ENCODE results near the gene SGCD.

SGCD gene

DNA sequence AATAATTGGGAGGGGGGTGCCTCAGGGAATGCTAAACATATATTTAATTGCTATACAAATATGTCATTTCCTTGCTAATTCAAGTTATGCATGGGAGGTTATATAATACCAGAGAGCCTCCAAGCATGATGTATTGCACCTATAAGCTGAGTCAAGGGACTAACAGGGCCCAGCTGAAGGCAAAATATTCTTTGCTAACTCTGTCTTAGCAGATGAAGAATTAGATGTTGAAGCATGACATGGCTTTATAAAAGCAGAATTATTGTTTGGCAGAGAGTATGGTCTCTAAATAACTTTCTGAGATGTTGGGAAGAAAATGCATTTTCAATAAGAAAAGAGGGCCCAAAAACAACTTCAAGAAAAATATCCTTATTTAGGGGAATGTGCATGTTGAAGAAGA is 60.4 kb downstream of the SGCD start:
- H3K27me3 ChIP-seq (ENCODE audit: insufficient read depth, poor library complexity, severe bottlenecking): no peaks in the 10 kb centered on the region
- DNase-seq (ENCODE audit: low spot score) (no peak), ATAC-seq (ENCODE audit: low read depth) (no peak)
- peaks cover 10% of the 10 kb centered on the region for H3K4me1 ChIP-seq (ENCODE audit: insufficient read depth, poor library complexity, severe bottlenecking)
- H3K4me3 ChIP-seq (ENCODE audit: severe bottlenecking): no peak overlapping the region
- no peaks in the 10 kb centered on the region for H3K36me3 ChIP-seq (ENCODE audit: low read depth)
- TF ChIP-seq, protein P1, sequence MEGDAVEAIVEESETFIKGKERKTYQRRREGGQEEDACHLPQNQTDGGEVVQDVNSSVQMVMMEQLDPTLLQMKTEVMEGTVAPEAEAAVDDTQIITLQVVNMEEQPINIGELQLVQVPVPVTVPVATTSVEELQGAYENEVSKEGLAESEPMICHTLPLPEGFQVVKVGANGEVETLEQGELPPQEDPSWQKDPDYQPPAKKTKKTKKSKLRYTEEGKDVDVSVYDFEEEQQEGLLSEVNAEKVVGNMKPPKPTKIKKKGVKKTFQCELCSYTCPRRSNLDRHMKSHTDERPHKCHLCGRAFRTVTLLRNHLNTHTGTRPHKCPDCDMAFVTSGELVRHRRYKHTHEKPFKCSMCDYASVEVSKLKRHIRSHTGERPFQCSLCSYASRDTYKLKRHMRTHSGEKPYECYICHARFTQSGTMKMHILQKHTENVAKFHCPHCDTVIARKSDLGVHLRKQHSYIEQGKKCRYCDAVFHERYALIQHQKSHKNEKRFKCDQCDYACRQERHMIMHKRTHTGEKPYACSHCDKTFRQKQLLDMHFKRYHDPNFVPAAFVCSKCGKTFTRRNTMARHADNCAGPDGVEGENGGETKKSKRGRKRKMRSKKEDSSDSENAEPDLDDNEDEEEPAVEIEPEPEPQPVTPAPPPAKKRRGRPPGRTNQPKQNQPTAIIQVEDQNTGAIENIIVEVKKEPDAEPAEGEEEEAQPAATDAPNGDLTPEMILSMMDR (IDR thresholded peaks at IDR 0.05; ENCODE audit: poor library complexity, severe bottlenecking): no peak
- H3K9me3 ChIP-seq (ENCODE audit: severe bottlenecking): no peaks in the 10 kb centered on the region
- H3K27ac ChIP-seq (ENCODE audit: poor library complexity, severe bottlenecking): no peak overlapping the region

DNA sequence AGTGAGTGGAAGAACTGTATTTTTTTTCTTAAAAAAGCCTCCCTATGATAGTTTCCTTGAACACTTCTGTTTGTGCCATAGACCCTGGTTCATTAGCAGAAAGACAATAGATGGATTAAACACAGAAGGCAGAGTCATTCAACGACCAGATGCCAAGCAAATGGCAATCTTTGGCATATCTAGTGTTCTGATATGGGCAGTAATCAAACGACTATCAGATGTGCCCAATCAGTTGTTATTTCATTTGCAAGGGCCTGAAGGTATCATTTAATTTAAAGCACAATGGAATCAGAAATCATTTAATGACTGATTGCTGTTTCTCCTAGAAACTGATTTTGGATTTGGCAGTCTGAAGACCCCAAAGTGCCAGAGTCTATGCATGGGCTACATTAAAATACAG is 61.3 kb downstream of the SGCD start:
- DNase-seq (ENCODE audit: low spot score): no peak
- Histone ChIP-seq H3K4me1 (ENCODE audit: insufficient read depth, poor library complexity, severe bottlenecking) (peaks cover 10% of the 10 kb centered on the region), H3K27me3 (ENCODE audit: insufficient read depth, poor library complexity, severe bottlenecking) (no peaks in the 10 kb centered on the region), H3K27ac (ENCODE audit: poor library complexity, severe bottlenecking) (no peak overlapping the region), H3K4me3 (ENCODE audit: severe bottlenecking) (no peak overlapping the region), H3K9me3 (ENCODE audit: severe bottlenecking) (no peaks in the 10 kb centered on the region), H3K36me3 (ENCODE audit: low read depth) (no peaks in the 10 kb centered on the region)
- no peak for ATAC-seq (ENCODE audit: low read depth)
- TF ChIP-seq, protein P1 (IDR thresholded peaks at IDR 0.05; ENCODE audit: poor library complexity, severe bottlenecking): no peak

DNA sequence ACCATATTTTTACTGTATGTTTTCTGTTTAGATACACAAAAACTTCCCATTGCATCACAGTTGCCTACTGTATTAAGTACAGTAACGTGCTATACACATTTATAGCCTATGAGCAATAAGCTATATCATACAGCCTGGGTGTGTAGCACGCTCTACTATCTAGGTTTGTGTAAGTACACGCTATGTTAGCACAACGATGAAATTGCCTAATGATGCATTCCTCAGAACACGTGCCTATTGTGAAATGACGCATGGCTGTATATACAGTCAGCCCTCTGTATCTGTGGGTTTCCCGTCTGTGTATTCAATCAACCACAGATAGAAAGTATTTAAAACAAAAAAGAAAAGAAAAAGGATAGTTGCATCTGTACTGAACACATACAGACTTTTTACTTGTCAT is 64.2 kb downstream of the SGCD start:
- H3K36me3 ChIP-seq (ENCODE audit: low read depth): no peaks in the 10 kb centered on the region
- H3K4me3 ChIP-seq (ENCODE audit: severe bottlenecking): no peak overlapping the region
- peaks cover 10% of the 10 kb centered on the region for H3K4me1 ChIP-seq (ENCODE audit: insufficient read depth, poor library complexity, severe bottlenecking)
- no peaks in the 10 kb centered on the region for H3K9me3 ChIP-seq (ENCODE audit: severe bottlenecking)
- no peaks in the 10 kb centered on the region for H3K27me3 ChIP-seq (ENCODE audit: insufficient read depth, poor library complexity, severe bottlenecking)
- ATAC-seq (ENCODE audit: low read depth) (peak; percentile 93), DNase-seq (ENCODE audit: low spot score) (no peak)
- H3K27ac ChIP-seq (ENCODE audit: poor library complexity, severe bottlenecking): no peak overlapping the region
- TF ChIP-seq, protein P1 (IDR thresholded peaks at IDR 0.05; ENCODE audit: poor library complexity, severe bottlenecking): no peak

DNA sequence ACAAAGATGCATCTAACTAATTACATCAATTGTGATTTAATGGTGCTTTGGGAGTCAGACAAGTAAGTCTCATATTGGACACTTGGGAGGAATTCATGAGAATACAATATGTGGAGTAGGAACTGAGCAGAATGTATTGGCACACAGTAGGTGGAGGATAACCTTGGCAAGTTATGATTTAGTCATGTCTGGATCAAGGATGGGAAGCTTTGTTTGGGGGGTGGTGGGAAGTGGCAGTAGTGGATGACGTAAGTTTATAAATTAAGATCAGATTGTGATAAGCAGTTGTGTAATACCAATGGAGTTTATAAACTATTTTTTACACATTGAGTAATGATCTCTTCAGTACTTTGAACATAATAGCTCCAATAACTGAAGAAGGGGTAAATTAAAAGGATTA is 67.0 kb downstream of the SGCD start:
- Histone ChIP-seq H3K4me1 (ENCODE audit: insufficient read depth, poor library complexity, severe bottlenecking) (peaks cover 10% of the 10 kb centered on the region), H3K27ac (ENCODE audit: poor library complexity, severe bottlenecking) (no peak overlapping the region), H3K36me3 (ENCODE audit: low read depth) (no peaks in the 10 kb centered on the region), H3K27me3 (ENCODE audit: insufficient read depth, poor library complexity, severe bottlenecking) (no peaks in the 10 kb centered on the region), H3K9me3 (ENCODE audit: severe bottlenecking) (no peaks in the 10 kb centered on the region), H3K4me3 (ENCODE audit: severe bottlenecking) (no peak overlapping the region)
- TF ChIP-seq, protein P1 (IDR thresholded peaks at IDR 0.05; ENCODE audit: poor library complexity, severe bottlenecking): no peak
- no peak for DNase-seq (ENCODE audit: low spot score)
- ATAC-seq (ENCODE audit: low read depth): no peak

DNA sequence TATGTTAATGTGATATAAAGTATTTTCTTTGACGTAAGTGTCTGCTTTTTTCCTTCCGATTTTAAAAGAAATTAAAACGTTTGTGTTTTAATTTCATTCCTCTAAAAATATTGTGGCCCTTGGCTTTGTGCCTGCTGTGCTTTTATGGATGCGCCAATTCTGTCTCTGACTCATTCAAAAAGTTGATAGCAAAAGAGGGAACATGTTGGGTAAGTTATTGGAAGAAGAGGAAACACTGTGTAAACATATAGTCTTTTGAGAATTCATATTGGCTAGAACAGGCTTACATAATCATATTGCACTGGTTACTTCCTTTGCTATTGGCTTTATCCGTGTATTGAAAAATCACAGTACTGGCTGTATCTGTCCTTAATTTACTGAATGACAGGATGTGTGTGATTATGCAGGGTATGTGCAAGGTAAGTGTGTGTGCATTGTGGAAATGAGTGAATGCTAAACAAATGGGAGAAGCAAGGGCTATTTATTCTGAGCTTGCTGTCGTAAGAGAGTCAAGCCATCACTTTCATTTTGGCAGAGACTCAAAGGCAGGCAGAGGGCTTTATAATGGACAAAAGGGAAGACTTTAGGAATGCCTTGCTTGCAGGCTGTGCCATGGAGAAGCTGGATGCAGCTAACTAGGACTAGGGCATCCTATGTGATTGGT is 67.8 kb downstream of the SGCD start:
- Histone ChIP-seq H3K27me3 (ENCODE audit: insufficient read depth, poor library complexity, severe bottlenecking) (no peaks in the 10 kb centered on the region), H3K9me3 (ENCODE audit: severe bottlenecking) (no peaks in the 10 kb centered on the region), H3K4me3 (ENCODE audit: severe bottlenecking) (no peak overlapping the region), H3K27ac (ENCODE audit: poor library complexity, severe bottlenecking) (peak overlapping the region; percentile 17), H3K4me1 (ENCODE audit: insufficient read depth, poor library complexity, severe bottlenecking) (peaks cover 10% of the 10 kb centered on the region), H3K36me3 (ENCODE audit: low read depth) (no peaks in the 10 kb centered on the region)
- DNase-seq (ENCODE audit: low spot score): no peak
- TF ChIP-seq, protein P1 (IDR thresholded peaks at IDR 0.05; ENCODE audit: poor library complexity, severe bottlenecking): no peak
- peak; percentile 41 for ATAC-seq (ENCODE audit: low read depth)
